ENCODE measurements around the gene PRKAG2.

PRKAG2 gene

GRCh38 chr7:151661587-151661986 lies 215.3 kb downstream of the PRKAG2 start:
- no peak overlapping the region for H3K4me3 Mint-ChIP-seq
- H3K36me3 Mint-ChIP-seq (ENCODE audit: low read depth): peaks cover 2% of the 10 kb centered on the region
- ATAC-seq: no peak
- no peaks in the 10 kb centered on the region for H3K9me3 Mint-ChIP-seq
- H3K4me1 Mint-ChIP-seq: no peaks in the 10 kb centered on the region
- no peak for DNase-seq
- H3K27me3 Mint-ChIP-seq: no peaks in the 10 kb centered on the region
- H3K27ac Mint-ChIP-seq: no peak overlapping the region

- no peaks in the 10 kb centered on the region for H3K4me1 Mint-ChIP-seq
- H3K27ac Mint-ChIP-seq: no peak overlapping the region
- H3K9me3 Mint-ChIP-seq: no peaks in the 10 kb centered on the region
- H3K4me3 Mint-ChIP-seq: no peak overlapping the region
- ATAC-seq (no peak), DNase-seq (no peak)
- H3K27me3 Mint-ChIP-seq: no peaks in the 10 kb centered on the region
- peaks cover 2% of the 10 kb centered on the region for H3K36me3 Mint-ChIP-seq (ENCODE audit: low read depth)
Observed at GRCh38 chr7:151660141-151660540, 216.8 kb downstream of the PRKAG2 start.

DNA sequence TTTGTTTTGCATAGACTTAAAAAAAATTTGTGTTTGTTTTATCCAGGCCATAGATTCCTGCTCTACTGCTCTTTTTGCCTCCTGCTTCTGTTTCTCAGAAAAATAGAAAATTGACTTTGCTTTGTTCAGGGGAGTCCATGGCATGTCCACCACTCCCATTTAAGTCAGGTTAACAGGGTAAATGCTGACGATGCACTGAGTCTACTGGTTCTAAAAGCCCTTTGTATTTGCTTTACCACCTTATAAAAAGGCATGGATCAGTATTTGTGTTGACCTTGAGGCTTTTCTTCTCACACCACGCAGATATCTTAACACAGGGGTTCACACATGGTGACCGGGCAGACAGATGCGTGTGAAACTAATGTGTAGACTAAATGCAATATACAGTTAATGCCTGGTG lies 217.7 kb downstream of the PRKAG2 start:
- ATAC-seq (no peak), DNase-seq (no peak)
- no peaks in the 10 kb centered on the region for H3K4me1 Mint-ChIP-seq
- H3K4me3 Mint-ChIP-seq: no peak overlapping the region
- H3K36me3 Mint-ChIP-seq (ENCODE audit: low read depth): no peaks in the 10 kb centered on the region
- no peaks in the 10 kb centered on the region for H3K27me3 Mint-ChIP-seq
- H3K9me3 Mint-ChIP-seq: no peaks in the 10 kb centered on the region
- H3K27ac Mint-ChIP-seq: no peak overlapping the region

DNA sequence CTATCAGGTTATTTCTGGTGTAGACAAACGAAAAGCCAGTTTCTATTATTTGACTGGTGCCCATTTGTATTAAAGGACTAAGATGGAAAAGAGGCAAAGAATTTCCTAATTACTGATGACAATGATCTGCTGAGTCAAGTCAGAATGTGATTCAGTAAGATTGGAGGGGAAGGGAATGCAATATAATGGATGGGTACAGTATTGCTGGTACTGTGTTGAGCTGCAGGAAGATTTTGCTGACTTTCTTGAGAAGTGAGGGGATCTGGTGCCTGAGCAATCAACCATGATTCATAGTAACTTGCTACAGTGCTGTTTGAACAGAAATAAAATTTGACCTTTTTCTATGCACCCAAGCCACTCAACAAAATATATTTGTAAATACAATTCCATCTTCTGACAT lies 218.1 kb downstream of the PRKAG2 start:
- no peaks in the 10 kb centered on the region for H3K4me1 Mint-ChIP-seq
- no peaks in the 10 kb centered on the region for H3K27me3 Mint-ChIP-seq
- no peaks in the 10 kb centered on the region for H3K9me3 Mint-ChIP-seq
- no peaks in the 10 kb centered on the region for H3K36me3 Mint-ChIP-seq (ENCODE audit: low read depth)
- no peak overlapping the region for H3K4me3 Mint-ChIP-seq
- DNase-seq: no peak
- no peak for ATAC-seq
- no peak overlapping the region for H3K27ac Mint-ChIP-seq

GRCh38 chr7:151657173-151657572 lies 219.7 kb downstream of the PRKAG2 start:
- Mint-ChIP-seq H3K9me3 (no peaks in the 10 kb centered on the region), H3K4me1 (no peaks in the 10 kb centered on the region), H3K27me3 (no peaks in the 10 kb centered on the region), H3K36me3 (ENCODE audit: low read depth) (no peaks in the 10 kb centered on the region), H3K27ac (no peak overlapping the region), H3K4me3 (no peak overlapping the region)
- ATAC-seq (no peak), DNase-seq (no peak)

GRCh38 chr7:151655555-151655954 lies 221.4 kb downstream of the PRKAG2 start:
- Mint-ChIP-seq H3K9me3 (no peaks in the 10 kb centered on the region), H3K4me3 (no peak overlapping the region), H3K27me3 (no peaks in the 10 kb centered on the region), H3K4me1 (peaks cover 7% of the 10 kb centered on the region), H3K27ac (no peak overlapping the region), H3K36me3 (ENCODE audit: low read depth) (no peaks in the 10 kb centered on the region)
- no peak for ATAC-seq
- DNase-seq: no peak

DNA sequence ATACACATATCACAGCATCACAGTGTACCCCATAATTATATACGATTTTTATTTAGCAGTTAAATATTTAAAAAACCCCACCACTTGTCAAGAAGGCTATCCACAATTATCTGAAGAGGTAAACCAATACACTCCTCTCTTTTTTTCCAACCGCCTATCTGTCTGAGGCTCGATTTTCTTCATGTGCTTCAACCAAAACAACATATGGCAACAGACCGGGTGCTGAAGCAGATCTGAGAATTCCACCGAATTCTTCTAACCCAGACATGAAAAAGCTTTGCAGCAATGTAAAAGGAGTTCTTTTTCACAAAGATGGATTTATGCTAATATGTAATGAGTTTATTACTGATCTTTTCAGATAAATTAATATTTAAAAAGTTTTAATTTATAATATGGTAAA lies 224.8 kb downstream of the PRKAG2 start:
- no peaks in the 10 kb centered on the region for H3K27me3 Mint-ChIP-seq
- ATAC-seq (no peak), DNase-seq (no peak)
- peaks cover 7% of the 10 kb centered on the region for H3K4me1 Mint-ChIP-seq
- no peaks in the 10 kb centered on the region for H3K36me3 Mint-ChIP-seq (ENCODE audit: low read depth)
- no peak overlapping the region for H3K27ac Mint-ChIP-seq
- no peaks in the 10 kb centered on the region for H3K9me3 Mint-ChIP-seq
- H3K4me3 Mint-ChIP-seq: no peak overlapping the region

GRCh38 chr7:151650161-151650560 lies 226.8 kb downstream of the PRKAG2 start:
- DNase-seq: no peak
- H3K27me3 Mint-ChIP-seq: no peaks in the 10 kb centered on the region
- peaks cover 7% of the 10 kb centered on the region for H3K4me1 Mint-ChIP-seq
- H3K9me3 Mint-ChIP-seq: no peaks in the 10 kb centered on the region
- peaks cover 2% of the 10 kb centered on the region for H3K36me3 Mint-ChIP-seq (ENCODE audit: low read depth)
- no peak overlapping the region for H3K27ac Mint-ChIP-seq
- no peak overlapping the region for H3K4me3 Mint-ChIP-seq
- ATAC-seq: no peak

DNA sequence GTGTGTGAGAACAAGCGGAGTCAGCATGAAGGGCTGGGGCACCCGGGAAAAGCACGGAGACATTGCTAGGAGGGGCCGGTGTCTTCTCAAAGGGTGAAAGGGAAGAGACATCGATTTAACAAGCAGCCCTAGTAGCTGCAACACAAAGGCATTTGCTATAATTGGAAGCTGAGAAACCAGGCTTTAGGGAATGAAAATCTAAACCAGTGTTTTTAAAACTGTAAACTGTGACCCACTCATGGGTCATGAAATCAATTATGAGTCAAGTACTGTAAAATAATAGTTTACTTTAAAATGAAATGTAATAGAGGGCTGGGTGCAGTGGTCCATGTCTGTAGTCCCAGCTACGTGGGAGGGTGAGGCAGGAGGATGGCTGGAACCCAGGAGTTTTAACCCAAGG lies 228.5 kb downstream of the PRKAG2 start:
- DNase-seq: no peak
- no peaks in the 10 kb centered on the region for H3K9me3 Mint-ChIP-seq
- ATAC-seq: no peak

DNA sequence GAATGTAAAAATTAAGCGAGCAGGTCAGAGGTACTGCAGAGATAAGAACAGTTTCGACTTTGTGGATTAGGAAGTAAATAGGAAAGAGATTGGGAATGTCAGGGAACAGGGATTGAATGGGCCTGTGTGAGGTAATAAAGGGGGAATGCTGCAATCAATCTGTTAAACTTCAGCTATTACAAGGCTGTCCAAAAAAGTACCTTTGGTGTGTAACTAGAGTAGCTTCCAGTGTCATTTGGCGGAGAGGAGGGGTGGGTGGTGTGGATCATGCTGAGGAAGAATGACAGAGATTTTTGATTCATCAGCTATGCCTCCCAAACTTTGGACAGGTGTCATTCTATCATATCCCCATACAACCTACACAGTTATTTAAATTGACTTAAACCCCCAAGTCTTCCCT lies 229.0 kb downstream of the PRKAG2 start:
- DNase-seq: no peak
- Mint-ChIP-seq H3K9me3 (no peaks in the 10 kb centered on the region), H3K4me1 (peaks cover 7% of the 10 kb centered on the region), H3K4me3 (no peak overlapping the region), H3K36me3 (ENCODE audit: low read depth) (peaks cover 2% of the 10 kb centered on the region), H3K27ac (no peak overlapping the region), H3K27me3 (no peaks in the 10 kb centered on the region)
- no peak for ATAC-seq

More for the DNA sequence above, 228.5 kb downstream of the PRKAG2 start:
- no peaks in the 10 kb centered on the region for H3K27me3 Mint-ChIP-seq
- peaks cover 7% of the 10 kb centered on the region for H3K4me1 Mint-ChIP-seq
- no peak overlapping the region for H3K27ac Mint-ChIP-seq
- H3K4me3 Mint-ChIP-seq: no peak overlapping the region
- H3K36me3 Mint-ChIP-seq (ENCODE audit: low read depth): peaks cover 2% of the 10 kb centered on the region

DNA sequence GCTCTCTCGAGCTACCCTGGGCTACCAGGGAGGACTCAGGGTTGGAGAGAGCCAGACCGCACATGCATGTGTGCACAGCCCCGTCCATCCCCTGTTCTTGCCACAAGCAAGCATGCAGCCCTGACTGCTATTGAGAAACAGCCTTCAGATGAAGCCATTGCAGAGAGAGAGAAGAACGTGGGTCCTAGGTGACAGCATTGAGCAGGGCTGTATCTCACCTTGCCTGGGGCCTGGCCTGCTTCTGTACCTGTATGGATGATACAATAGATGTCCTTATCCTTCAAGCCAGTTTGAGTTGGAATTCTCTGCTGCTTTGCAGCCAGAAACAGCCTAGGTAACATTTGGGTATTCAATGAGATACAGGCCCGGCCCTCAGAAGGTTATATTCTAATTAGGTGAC lies 229.9 kb downstream of the PRKAG2 start:
- Mint-ChIP-seq H3K27ac (no peak overlapping the region), H3K36me3 (ENCODE audit: low read depth) (peaks cover 2% of the 10 kb centered on the region), H3K4me1 (peaks cover 7% of the 10 kb centered on the region), H3K9me3 (no peaks in the 10 kb centered on the region), H3K4me3 (no peak overlapping the region), H3K27me3 (no peaks in the 10 kb centered on the region)
- DNase-seq (no peak), ATAC-seq (no peak)

DNA sequence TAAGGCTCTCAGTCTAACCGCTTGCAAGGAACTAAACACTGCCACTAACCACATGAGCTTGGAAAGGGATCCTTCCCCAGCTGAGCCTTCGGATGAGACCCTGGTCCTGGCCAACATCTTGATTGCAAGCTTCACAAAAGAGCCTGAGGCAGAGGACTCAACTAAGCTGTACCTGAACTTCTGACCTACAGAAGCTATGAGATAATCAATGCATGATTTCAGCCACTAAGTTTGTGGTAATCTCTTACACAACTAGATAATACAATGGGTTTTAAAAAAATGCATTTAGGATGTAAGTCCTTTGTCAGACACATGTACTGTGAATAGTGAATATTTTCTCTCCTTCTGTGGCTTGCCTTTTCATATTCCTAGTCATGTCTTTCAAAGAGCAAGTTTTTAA lies 231.6 kb downstream of the PRKAG2 start:
- no peak for DNase-seq
- no peaks in the 10 kb centered on the region for H3K9me3 Mint-ChIP-seq
- H3K36me3 Mint-ChIP-seq (ENCODE audit: low read depth): peaks cover 2% of the 10 kb centered on the region
- no peak overlapping the region for H3K27ac Mint-ChIP-seq
- ATAC-seq: no peak
- H3K4me3 Mint-ChIP-seq: no peak overlapping the region
- H3K4me1 Mint-ChIP-seq: peaks cover 4% of the 10 kb centered on the region
- H3K27me3 Mint-ChIP-seq: no peaks in the 10 kb centered on the region

DNA sequence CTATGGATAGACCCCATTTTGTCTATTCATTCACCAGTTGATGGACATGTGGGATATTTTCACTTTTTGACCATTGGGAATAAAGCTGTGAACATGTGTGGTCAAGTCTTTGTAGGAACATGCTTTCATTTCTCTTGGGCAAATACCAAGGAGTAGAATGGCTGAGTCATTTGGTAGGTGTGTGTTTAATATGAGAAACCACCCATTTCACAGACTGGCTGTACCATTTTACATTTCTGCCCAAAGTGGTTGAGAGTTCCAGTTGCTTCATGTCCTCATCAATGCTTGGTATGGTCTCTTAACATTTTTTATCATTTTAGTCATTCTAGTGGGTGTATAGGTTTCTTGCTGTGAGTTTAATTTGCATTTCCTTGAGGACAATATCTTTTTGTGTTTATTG lies 232.4 kb downstream of the PRKAG2 start:
- H3K27ac Mint-ChIP-seq: no peak overlapping the region
- peaks cover 4% of the 10 kb centered on the region for H3K4me1 Mint-ChIP-seq
- H3K36me3 Mint-ChIP-seq (ENCODE audit: low read depth): peaks cover 2% of the 10 kb centered on the region
- no peak overlapping the region for H3K4me3 Mint-ChIP-seq
- H3K27me3 Mint-ChIP-seq: no peaks in the 10 kb centered on the region
- DNase-seq (no peak), ATAC-seq (peak; percentile 36)
- H3K9me3 Mint-ChIP-seq: no peaks in the 10 kb centered on the region

- Mint-ChIP-seq H3K4me3 (no peak overlapping the region), H3K9me3 (no peaks in the 10 kb centered on the region), H3K27me3 (no peaks in the 10 kb centered on the region), H3K4me1 (peaks cover 4% of the 10 kb centered on the region), H3K36me3 (ENCODE audit: low read depth) (peaks cover 2% of the 10 kb centered on the region), H3K27ac (no peak overlapping the region)
- no peak for DNase-seq
- no peak for ATAC-seq
Observed at GRCh38 chr7:151642746-151643145, 234.2 kb downstream of the PRKAG2 start.

DNA sequence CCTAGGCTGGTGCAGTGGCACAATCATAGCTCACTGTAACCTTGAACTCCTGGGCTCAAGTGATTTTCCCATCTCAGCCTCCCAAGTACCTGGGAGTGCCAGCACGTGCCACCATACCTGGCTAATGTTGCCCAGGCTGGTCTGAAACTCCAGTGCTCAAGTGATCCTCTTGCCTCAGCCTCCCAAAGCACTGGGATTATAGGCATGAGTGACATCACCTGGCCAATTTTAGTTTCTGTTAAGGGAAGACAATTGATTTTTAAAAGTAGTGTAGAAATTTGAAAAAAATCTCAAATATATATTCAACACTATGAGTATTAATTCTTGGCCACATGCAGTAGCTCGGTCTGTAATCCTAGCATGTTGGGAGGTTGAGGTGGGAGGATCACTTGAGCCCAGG lies 235.3 kb downstream of the PRKAG2 start:
- Mint-ChIP-seq H3K36me3 (ENCODE audit: low read depth) (peaks cover 2% of the 10 kb centered on the region), H3K4me1 (peaks cover 4% of the 10 kb centered on the region), H3K27me3 (no peaks in the 10 kb centered on the region), H3K27ac (no peak overlapping the region), H3K9me3 (no peaks in the 10 kb centered on the region), H3K4me3 (no peak overlapping the region)
- DNase-seq: no peak
- no peak for ATAC-seq

DNA sequence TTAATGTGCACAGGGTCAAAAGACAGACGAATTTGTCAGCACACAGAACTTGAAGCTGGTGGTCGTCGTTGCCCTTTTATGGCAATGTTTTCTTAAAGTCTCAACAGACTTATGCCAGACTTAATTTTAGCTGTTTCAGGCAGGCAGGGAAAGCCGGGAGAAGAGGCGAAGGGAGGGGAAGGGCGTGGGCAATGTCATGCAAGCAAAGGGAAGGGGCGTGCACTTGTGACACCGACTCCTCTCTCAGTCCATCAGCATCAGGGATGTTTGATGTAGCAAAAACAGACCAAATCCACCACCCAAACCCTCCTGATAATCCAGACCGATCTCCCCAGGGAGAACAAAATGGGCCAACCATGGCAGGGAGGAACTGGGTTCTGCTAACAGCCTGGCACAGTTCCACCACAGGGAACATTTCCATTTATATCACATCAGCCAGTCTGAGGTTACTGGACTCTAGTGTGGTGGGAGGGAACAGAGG lies 239.1 kb downstream of the PRKAG2 start:
- ATAC-seq (no peak), DNase-seq (no peak)
- peaks cover 8% of the 10 kb centered on the region for H3K4me1 Mint-ChIP-seq
- no peak overlapping the region for H3K27ac Mint-ChIP-seq
- no peaks in the 10 kb centered on the region for H3K36me3 Mint-ChIP-seq (ENCODE audit: low read depth)
- no peaks in the 10 kb centered on the region for H3K27me3 Mint-ChIP-seq
- H3K9me3 Mint-ChIP-seq: no peaks in the 10 kb centered on the region
- H3K4me3 Mint-ChIP-seq: no peak overlapping the region
